ENCODE data around the gene LPP.

The LPP gene

DNA sequence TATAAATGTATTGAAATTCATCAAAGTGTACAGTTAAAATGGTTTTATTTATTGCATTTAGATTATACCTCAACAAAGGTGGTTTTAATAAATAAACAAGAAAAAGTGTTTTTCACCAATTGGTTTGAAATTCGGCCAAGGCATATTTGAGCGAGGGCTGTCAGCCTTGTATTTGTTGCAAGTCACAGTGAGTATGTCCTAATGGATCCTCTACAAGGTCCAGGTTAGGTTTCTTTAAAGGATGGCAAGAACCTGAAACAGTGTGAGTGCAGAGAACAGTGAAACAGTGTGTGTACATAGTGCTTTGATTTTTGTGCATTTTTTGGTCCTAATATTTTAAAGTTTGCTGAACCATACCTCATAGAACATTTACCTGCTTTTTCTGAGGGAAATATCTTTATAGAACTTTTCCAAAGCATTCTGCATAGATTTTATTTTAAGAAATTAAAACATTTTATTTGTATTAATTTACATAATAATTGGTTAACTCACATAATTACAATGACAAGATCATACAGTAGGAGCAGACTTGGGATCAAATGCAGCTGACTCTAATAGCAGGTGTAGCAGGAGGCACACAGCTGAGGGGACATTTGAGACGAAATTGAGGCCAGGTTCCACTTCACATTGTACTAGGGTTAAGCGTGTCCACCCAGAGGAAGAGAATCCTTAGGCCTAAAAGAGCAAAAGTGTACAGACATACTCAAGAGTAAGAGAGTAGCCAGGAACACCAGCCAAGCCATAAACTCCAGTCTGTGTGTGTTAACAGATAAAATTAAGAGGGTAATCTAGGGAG lies 589.0 kb downstream of the LPP start:
- Mint-ChIP-seq H3K9me3 (no peaks in the 10 kb centered on the region), H3K36me3 (ENCODE audit: low read depth) (no peaks in the 10 kb centered on the region), H3K27ac (no peak overlapping the region), H3K4me3 (no peak overlapping the region), H3K27me3 (no peaks in the 10 kb centered on the region), H3K4me1 (no peaks in the 10 kb centered on the region)
- DNase-seq, result no peak
- no peak for ATAC-seq

DNA sequence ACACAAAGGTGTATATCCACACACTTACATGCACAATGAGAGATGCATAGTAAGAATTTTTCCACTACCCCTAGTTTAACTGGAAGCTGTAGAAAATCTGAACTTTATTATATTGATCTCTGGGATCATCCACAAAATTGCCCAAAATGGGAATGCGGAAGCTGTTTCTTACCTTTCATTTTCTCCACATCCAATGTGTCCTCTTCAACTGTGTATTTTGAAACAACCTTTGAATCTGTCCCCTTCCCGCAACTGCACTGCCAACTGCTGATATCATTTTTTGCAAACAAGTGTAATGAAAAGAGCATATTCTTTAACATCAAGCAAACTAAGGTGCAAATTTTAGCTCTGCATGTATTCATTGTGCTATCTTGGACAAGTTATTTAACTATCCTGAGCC lies 590.2 kb downstream of the LPP start:
- no peak for ATAC-seq
- DNase-seq, result no peak
- no peak overlapping the region for H3K4me3 Mint-ChIP-seq
- no peak overlapping the region for H3K27ac Mint-ChIP-seq
- H3K9me3 Mint-ChIP-seq, result no peaks in the 10 kb centered on the region
- no peaks in the 10 kb centered on the region for H3K36me3 Mint-ChIP-seq (ENCODE audit: low read depth)
- H3K27me3 Mint-ChIP-seq, result no peaks in the 10 kb centered on the region
- H3K4me1 Mint-ChIP-seq, result no peaks in the 10 kb centered on the region

DNA sequence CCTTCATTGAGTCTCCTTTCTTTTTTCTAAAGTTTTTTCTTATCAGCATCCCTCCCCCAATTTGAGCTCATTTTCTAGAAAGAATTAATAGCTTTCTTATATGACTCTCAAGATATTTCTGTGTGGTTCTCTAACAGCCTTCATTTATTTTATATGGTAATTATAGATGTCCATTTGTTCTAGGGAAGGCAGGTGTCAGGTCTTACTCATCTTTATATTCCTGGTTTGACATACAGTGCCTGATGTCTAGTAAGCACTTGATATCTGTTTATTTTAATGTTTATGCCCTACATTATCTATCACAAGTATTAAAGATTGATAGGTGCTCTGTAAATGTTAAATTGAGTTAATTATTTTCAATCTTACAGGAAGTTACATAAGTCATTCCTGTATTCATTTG lies 591.1 kb downstream of the LPP start:
- ATAC-seq, result no peak
- Mint-ChIP-seq H3K27ac (no peak overlapping the region), H3K27me3 (no peaks in the 10 kb centered on the region), H3K4me1 (no peaks in the 10 kb centered on the region), H3K9me3 (no peaks in the 10 kb centered on the region), H3K4me3 (no peak overlapping the region), H3K36me3 (ENCODE audit: low read depth) (no peaks in the 10 kb centered on the region)
- no peak for DNase-seq

DNA sequence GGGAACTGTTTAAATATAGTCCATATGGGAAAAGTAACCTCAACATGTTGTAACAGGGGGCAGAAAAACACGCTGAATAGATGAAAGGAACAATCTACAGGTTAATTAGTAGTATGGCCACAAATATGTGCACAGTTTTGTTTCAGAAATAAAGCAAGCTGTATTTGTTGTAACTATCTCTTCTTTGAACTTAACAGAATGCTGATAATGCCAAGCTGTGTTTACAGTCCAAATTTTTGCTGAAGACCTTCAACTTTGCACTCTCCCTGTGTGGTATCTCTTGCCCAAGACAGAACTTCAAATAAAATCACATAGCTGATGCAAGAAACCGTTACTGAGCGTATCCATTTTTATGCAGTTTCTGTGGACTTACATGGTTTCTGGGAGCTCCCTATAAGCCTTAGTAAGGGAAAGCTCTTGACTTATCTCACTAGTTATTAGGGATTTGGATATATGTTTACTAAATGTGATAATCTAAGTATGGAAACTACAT lies 592.4 kb downstream of the LPP start:
- no peak overlapping the region for H3K4me3 Mint-ChIP-seq
- no peaks in the 10 kb centered on the region for H3K9me3 Mint-ChIP-seq
- no peak for ATAC-seq
- H3K4me1 Mint-ChIP-seq, result peaks cover 7% of the 10 kb centered on the region
- H3K27ac Mint-ChIP-seq, result no peak overlapping the region
- H3K36me3 Mint-ChIP-seq (ENCODE audit: low read depth), result peaks cover 2% of the 10 kb centered on the region
- H3K27me3 Mint-ChIP-seq, result no peaks in the 10 kb centered on the region
- DNase-seq, result no peak

DNA sequence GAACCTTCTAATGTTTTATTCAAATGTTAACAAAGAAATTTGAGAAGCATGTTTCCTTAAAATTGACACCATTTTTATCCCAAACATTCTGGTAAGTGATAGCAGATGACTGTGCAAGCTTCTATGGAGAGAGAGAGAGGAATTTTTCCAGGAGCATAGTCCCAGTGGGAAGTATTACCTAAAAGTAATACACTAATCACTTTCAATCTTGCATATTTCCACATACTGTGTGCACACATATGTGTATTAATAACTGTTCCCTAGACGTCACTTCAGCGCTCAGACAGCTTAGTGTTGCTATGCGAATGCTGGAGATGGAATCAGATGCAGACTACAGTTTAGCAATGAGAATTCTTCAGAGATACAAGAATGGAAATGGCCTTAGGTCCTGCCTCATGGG lies 593.5 kb downstream of the LPP start:
- Mint-ChIP-seq H3K4me3 (no peak overlapping the region), H3K36me3 (ENCODE audit: low read depth) (peaks cover 2% of the 10 kb centered on the region), H3K9me3 (no peaks in the 10 kb centered on the region), H3K27ac (no peak overlapping the region), H3K27me3 (no peaks in the 10 kb centered on the region), H3K4me1 (peaks cover 9% of the 10 kb centered on the region)
- no peak for DNase-seq
- ATAC-seq, result no peak

DNA sequence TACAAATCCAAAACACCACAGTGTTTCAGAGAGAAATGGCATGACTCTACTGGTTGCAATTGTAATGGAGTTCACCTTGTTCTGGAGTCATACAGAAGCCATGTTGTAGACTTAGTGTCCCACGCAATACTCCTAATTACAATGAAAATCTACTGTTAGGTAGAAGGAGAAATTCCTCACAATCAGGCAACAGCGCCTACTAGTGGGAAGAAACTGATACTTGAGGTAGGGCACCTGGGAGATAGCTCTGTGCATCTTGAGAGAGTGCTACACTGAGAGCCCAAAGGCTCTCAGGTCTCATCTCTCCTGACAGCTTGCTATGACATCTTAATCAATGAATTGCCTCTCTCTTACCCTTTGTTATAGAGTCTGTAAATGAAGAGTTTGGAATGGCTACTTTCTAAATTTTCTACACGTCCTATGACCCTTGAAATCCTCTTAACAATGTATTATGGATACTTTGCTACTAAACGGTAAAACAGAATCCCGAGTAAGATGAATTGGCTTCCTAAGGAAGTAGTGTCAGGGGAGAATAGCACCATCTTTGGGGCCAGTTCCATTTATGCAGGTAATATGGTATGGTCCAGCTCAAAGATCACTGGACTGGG lies 595.2 kb downstream of the LPP start:
- H3K9me3 Mint-ChIP-seq, result no peaks in the 10 kb centered on the region
- H3K36me3 Mint-ChIP-seq (ENCODE audit: low read depth), result peaks cover 2% of the 10 kb centered on the region
- peak; percentile 39 for DNase-seq
- H3K27ac Mint-ChIP-seq, result no peak overlapping the region
- H3K4me3 Mint-ChIP-seq, result no peak overlapping the region
- no peak for ATAC-seq
- peaks cover 24% of the 10 kb centered on the region for H3K4me1 Mint-ChIP-seq
- H3K27me3 Mint-ChIP-seq, result no peaks in the 10 kb centered on the region

DNA sequence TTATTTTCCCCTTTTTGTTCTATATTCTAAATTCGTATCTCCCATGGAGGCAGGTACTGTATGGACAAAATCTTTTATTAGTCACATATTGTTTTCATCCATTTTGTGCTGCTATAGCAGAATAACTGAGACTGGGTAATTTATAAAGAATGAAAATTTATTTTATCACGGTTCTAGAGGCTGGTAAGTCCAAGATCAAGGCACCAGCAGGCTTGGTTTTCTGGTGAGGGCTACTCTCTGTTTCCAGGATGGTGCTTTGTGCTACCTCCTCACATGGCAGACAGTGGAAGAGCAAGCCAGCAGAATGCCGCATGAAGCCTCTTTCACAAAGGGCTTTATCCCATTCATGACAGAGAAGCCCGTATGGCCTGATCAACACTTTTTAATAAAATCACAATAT lies 595.9 kb downstream of the LPP start:
- H3K27me3 Mint-ChIP-seq, result no peaks in the 10 kb centered on the region
- no peak overlapping the region for H3K27ac Mint-ChIP-seq
- DNase-seq, result no peak
- peaks cover 24% of the 10 kb centered on the region for H3K4me1 Mint-ChIP-seq
- H3K36me3 Mint-ChIP-seq (ENCODE audit: low read depth), result peaks cover 2% of the 10 kb centered on the region
- no peak overlapping the region for H3K4me3 Mint-ChIP-seq
- H3K9me3 Mint-ChIP-seq, result no peaks in the 10 kb centered on the region
- no peak for ATAC-seq

DNA sequence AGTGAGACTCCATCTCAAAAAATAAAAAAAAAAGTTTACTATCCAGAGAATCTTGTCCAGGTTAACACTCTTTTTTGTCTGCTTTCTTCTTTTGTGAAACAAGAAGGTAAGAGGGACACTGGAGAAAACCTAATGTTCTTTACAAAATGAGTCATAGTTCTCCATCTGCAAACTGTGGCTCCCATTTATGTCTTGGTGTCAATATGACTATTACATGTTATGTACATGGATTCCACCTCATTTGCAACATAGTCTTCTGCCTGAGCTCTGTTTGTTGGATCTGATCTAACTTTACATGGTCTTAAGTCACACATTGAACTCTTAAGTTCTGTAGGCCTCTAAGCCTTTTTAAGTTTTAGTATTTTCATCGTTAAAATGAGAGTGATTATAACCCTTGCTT lies 596.7 kb downstream of the LPP start:
- Mint-ChIP-seq H3K9me3 (no peaks in the 10 kb centered on the region), H3K27me3 (no peaks in the 10 kb centered on the region), H3K27ac (no peak overlapping the region), H3K36me3 (ENCODE audit: low read depth) (peaks cover 2% of the 10 kb centered on the region), H3K4me1 (peaks cover 24% of the 10 kb centered on the region), H3K4me3 (no peak overlapping the region)
- ATAC-seq (peak; percentile 31), DNase-seq (no peak)

DNA sequence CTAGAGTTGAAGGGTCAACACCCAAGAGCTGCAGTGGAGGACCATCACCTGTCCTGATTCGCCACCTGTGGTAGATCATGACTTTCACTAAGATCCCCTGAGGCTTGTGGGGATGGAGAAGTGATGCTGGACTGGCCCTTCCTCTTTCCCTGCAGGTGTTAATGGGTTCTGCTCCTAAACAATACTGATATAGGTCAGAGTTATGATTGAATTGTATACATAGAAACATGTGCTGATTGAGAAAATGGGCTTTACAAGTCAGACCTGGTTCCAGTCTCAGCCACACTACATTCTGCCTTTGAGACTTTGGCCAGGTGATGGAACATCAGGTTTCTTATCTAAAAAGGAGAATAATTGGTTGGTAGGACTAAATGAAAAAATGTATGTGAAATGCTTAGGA lies 598.9 kb downstream of the LPP start:
- H3K36me3 Mint-ChIP-seq (ENCODE audit: low read depth), result peaks cover 2% of the 10 kb centered on the region
- H3K4me3 Mint-ChIP-seq, result no peak overlapping the region
- no peaks in the 10 kb centered on the region for H3K9me3 Mint-ChIP-seq
- peak; percentile 5 for ATAC-seq
- no peak for DNase-seq
- H3K27me3 Mint-ChIP-seq, result no peaks in the 10 kb centered on the region
- peaks cover 24% of the 10 kb centered on the region for H3K4me1 Mint-ChIP-seq
- H3K27ac Mint-ChIP-seq, result peak overlapping the region; percentile 8

DNA sequence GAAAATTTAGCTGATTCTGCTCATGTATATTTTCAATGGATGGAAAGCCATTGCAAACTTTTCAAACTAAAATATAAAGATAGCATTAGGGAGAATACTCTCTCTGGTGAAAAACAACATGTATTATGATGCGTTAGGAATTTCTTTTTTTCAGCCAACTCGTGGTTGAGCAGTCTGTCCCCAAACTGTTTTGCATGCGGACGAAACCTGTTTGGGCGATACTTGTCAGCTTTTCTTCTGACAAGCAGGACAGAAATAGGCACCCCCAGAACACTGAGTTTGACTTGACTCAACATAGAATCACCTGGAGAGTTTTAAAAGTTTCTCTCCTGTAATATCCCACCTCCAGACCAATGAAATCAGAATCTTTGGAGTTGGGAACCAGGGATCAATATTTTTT lies 600.3 kb downstream of the LPP start:
- H3K4me1 Mint-ChIP-seq, result peaks cover 24% of the 10 kb centered on the region
- no peaks in the 10 kb centered on the region for H3K27me3 Mint-ChIP-seq
- no peak overlapping the region for H3K27ac Mint-ChIP-seq
- no peaks in the 10 kb centered on the region for H3K9me3 Mint-ChIP-seq
- ATAC-seq (no peak), DNase-seq (no peak)
- H3K36me3 Mint-ChIP-seq (ENCODE audit: low read depth), result peaks cover 2% of the 10 kb centered on the region
- H3K4me3 Mint-ChIP-seq, result no peak overlapping the region

DNA sequence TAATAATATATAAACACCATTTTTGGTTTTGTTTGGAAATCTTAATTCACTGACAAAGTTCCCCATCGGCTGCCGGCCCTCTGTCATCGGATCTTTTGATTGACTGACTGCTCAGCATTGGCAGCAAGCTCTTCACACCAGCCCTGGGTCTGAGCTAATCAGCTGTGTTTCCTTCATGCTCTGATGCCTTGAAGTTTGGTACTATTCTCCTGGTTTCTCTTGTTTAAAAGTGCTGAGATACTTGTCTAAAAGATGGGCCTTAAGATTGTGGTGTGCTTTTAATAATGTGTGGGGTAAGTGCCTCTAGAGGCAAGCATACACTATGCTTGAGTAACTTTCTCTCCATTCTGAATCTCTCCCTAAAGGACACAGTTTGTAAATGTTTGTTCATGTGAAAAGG lies 602.3 kb downstream of the LPP start:
- peaks cover 16% of the 10 kb centered on the region for H3K4me1 Mint-ChIP-seq
- ATAC-seq (no peak), DNase-seq (no peak)
- H3K4me3 Mint-ChIP-seq, result no peak overlapping the region
- H3K27me3 Mint-ChIP-seq, result no peaks in the 10 kb centered on the region
- no peaks in the 10 kb centered on the region for H3K36me3 Mint-ChIP-seq (ENCODE audit: low read depth)
- H3K9me3 Mint-ChIP-seq, result no peaks in the 10 kb centered on the region
- H3K27ac Mint-ChIP-seq, result no peak overlapping the region

DNA sequence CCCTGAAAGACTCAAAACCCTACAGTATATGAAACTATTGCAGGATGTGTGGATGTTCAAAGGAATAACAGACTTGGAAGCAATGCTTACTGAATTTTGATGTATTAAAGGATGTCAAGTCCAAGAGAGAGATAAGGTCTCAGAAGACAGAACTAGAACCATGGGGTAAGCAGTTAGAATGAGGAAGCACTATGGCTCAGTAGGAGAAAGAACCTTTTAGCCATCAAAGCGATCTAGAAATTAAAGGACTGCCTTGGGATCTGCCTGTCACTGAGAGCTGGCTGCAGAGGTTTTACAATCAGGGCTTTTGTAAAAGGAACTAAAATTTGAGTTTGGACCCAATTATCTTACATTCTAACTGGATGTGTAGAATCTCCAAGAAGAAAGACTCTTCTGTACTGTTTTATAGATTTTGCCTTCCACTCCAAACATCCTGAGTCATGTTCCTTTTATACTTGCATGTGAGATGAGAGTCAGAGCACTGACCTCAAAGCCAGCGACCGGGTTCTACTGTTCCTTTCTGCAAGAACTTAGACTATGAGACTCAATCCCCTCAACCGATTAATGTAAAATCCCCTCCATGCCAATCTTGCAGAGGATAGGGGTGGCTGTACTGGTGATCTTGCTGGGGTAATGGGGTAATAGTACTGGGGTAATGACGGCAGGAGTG lies 605.5 kb downstream of the LPP start:
- no peaks in the 10 kb centered on the region for H3K4me1 Mint-ChIP-seq
- no peak overlapping the region for H3K4me3 Mint-ChIP-seq
- H3K27me3 Mint-ChIP-seq, result no peaks in the 10 kb centered on the region
- no peak overlapping the region for H3K27ac Mint-ChIP-seq
- no peaks in the 10 kb centered on the region for H3K36me3 Mint-ChIP-seq (ENCODE audit: low read depth)
- H3K9me3 Mint-ChIP-seq, result no peaks in the 10 kb centered on the region
- DNase-seq, result no peak
- no peak for ATAC-seq

DNA sequence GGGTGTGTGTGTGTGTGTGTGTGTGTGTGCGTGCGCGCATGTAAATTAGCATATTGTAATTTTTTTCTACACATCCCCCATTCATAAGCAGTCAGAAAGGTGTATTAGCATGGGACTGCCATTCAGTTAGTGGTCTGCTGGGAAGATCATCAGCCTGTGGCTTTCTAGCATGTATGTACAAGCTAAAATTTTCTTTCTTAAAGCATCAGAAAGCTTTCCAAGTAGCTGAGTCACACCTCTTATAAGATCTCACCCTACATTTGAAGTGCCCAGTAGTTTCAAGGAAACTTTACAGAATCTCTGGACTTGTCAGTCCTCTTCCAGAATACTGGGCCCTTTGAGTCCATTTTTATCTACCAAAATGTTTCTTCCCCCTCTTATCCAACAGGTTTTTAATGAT lies 606.5 kb downstream of the LPP start:
- no peak overlapping the region for H3K4me3 Mint-ChIP-seq
- no peaks in the 10 kb centered on the region for H3K36me3 Mint-ChIP-seq (ENCODE audit: low read depth)
- DNase-seq, result no peak
- no peaks in the 10 kb centered on the region for H3K27me3 Mint-ChIP-seq
- H3K9me3 Mint-ChIP-seq, result no peaks in the 10 kb centered on the region
- H3K27ac Mint-ChIP-seq, result no peak overlapping the region
- no peak for ATAC-seq
- H3K4me1 Mint-ChIP-seq, result no peaks in the 10 kb centered on the region

DNA sequence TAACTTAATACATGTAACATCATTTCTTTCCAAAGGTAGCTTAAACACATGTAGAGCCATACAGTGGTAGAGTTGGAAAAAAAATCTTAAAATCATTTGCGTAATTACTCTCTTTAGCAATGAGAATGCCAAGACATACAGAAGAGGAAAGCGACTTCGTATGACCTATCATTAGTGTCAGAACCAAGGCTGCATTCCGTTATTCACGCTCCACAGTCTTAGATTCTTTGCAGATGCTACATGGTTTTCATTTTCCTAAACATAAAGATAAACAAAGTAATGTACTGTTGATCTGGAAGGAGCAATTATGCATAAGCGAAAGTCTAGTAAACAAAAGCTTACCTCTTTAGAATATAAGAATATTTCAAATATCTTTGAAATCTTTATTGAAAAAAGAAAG lies 607.5 kb downstream of the LPP start:
- Mint-ChIP-seq H3K27ac (no peak overlapping the region), H3K27me3 (no peaks in the 10 kb centered on the region), H3K4me3 (no peak overlapping the region), H3K36me3 (ENCODE audit: low read depth) (no peaks in the 10 kb centered on the region), H3K4me1 (no peaks in the 10 kb centered on the region), H3K9me3 (no peaks in the 10 kb centered on the region)
- ATAC-seq, result no peak
- DNase-seq, result no peak

DNA sequence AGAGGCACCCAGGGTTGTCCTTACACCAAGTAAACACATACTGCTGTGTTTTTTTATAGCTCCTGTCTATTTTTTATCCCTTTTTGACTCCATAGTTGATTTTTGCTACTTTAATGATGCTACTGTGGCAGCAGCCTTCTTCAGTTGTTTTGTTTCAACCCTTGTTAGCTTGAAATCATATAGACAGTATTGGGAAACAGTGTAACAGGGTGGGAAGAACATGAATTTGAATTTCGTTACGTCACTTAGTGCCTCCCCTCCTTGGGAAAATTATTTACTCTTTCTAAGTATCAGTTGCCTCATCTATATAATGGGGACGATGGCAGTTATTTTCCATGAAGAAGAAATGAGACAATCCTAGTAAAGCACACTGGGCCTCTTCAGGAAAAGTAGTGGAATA lies 608.0 kb downstream of the LPP start:
- H3K27ac Mint-ChIP-seq, result no peak overlapping the region
- H3K4me1 Mint-ChIP-seq, result no peaks in the 10 kb centered on the region
- H3K4me3 Mint-ChIP-seq, result no peak overlapping the region
- no peaks in the 10 kb centered on the region for H3K9me3 Mint-ChIP-seq
- ATAC-seq, result no peak
- no peak for DNase-seq
- H3K27me3 Mint-ChIP-seq, result no peaks in the 10 kb centered on the region
- H3K36me3 Mint-ChIP-seq (ENCODE audit: low read depth), result no peaks in the 10 kb centered on the region

All from activated naive CD8-positive, alpha-beta T cell treated with anti-CD3 and anti-CD28 coated beads, Interleukin-2, amount 50 U/mL, for 24 hours (primary cell).